HG02852 (cell line): ENCODE measurements around the gene GYS1.

Source experiments
- ATAC-seq: cut with Tn5 transposase; IDR thresholded peaks from one replicate; pipeline ENCODE4 v1.9.1; 2021; ENCODE audit warnings: mild to moderate bottlenecking, moderate library complexity; ENCODE audit not compliant: unreplicated experiment

The GYS1 gene

GRCh38 chr19:48965806-48966540 lies 27.1 kb downstream of the GYS1 start:
- peak; percentile 27 for ATAC-seq

DNA sequence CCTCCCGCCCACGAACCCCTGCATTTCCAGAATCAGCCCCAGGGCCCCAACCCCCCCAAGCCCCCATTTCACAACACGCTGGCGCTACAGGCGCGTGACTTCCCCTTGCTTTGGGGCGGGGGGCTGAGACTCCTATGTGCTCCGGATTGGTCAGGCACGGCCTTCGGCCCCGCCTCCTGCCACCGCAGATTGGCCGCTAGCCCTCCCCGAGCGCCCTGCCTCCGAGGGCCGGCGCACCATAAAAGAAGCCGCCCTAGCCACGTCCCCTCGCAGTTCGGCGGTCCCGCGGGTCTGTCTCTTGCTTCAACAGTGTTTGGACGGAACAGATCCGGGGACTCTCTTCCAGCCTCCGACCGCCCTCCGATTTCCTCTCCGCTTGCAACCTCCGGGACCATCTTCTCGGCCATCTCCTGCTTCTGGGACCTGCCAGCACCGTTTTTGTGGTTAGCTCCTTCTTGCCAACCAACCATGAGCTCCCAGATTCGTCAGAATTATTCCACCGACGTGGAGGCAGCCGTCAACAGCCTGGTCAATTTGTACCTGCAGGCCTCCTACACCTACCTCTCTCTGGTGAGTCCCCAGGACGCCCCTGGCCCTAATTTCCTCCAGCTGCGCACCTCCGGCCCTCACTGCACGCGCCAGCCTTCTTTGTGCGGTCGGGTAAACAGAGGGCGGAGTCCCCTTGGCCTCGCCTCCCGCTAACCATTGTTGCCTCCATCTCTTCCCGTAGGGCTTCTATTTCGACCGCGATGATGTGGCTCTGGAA lies 27.9 kb downstream of the GYS1 start, which contains the start of gene FTL:
Gene FTL (plus strand): TSS at position 270 of the 766 bp plus-strand sequence. CDS start 199 bp downstream, at position 469.
- ATAC-seq = peak; percentile 54

DNA sequence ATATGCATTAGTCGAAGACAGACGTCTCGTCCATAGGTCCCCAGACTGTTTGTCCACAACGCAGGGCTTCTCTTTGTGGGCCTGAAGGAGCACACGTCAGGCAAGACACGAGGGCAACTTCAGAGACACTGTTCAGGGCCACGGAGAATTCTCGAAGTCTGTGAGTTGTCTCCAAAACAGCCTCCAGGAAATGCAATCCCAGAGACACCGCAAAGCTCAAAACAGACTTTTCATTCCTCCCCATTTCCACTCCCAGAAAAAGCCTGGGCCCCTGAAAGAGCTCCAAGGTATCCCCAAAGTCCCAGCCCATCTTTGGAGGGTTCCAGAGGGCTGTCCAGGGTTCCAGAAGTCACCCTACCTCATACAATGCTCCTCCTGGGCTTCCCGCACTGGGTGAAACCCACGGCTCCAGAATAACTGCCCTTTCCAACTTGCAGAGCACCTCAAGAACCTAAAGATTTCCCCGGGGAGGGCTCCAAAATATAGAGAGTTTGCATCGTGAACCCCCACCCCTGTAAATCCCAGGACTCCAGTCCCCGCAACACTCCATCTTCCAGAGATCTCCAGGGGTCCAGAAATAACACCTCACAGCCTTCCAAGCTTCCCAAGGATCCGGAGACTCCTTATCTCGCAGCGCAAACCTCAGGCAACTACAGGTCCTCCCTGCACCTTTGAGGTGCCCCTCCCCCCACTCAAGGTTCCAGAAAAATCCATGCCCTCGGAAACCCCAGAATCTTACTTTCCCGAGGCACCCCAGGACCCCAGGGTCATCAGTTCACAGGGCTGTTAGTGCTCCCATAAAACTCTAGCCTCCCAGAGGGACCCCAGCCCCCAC lies 28.7 kb downstream of the GYS1 start:
- ATAC-seq = no peak

- ATAC-seq = no peak
These were observed 29.5 kb downstream of the GYS1 start for GRCh38 chr19:48963371-48964204.

GRCh38 chr19:48962849-48963165 lies 30.3 kb downstream of the GYS1 start:
- ATAC-seq = no peak

DNA sequence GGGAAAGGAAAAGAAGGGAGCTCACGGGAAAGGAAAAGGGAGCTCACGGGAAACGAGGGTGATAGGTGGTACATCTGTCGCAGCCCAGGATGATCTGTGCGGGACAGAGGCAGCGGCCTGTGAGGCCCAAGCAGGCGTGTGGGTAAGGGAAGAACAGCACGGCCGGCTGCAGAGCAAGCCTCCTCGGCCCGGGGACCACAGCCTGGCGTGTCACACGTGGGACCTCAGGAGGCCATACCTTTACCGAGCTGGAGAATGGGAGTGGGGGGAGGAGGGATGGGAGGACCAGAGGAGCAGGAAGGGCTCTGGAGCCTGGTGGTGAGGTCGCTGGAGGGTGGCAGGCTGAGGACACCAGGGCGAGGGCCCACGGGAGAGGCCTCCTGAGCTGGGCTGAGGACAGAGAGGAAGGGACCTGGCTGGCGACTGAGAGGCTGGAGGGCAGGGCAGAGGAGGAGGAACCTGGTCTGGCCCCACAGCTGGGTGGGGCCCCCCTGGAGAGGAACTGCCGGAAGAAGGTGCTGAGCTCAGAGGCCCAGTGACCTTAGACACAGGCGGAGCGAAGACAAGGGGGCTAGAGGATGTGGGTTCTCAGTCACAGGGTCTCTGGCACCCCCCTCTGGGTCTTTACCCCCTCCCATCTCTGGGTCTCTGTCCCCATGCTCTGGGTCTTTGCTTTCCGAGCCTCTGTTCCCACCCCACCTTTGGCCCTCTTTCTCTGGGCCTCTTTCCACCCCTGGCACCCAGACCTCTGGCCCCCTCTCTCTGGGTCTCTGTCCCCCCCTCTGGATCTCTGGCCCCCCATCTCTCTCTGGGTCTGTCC lies 30.9 kb downstream of the GYS1 start:
- ATAC-seq = peak; percentile 35

DNA sequence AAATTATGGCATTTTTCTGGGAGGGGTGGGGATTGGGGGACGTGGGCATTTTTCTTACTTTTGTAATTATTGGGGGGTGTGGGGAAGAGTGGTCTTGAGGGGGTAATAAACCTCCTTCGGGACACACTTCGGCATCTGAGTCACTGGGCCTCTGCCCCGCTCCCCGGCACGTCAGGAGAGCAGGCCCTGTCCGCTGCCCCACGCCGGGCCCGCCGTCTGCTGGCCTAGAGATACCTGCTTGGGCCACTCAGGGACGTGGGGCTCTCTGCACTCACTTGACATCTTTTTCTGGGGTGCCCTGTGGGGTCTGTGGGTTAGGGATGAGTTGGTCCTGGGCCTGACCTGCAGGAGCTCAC lies 31.5 kb downstream of the GYS1 start:
- ATAC-seq = no peak

DNA sequence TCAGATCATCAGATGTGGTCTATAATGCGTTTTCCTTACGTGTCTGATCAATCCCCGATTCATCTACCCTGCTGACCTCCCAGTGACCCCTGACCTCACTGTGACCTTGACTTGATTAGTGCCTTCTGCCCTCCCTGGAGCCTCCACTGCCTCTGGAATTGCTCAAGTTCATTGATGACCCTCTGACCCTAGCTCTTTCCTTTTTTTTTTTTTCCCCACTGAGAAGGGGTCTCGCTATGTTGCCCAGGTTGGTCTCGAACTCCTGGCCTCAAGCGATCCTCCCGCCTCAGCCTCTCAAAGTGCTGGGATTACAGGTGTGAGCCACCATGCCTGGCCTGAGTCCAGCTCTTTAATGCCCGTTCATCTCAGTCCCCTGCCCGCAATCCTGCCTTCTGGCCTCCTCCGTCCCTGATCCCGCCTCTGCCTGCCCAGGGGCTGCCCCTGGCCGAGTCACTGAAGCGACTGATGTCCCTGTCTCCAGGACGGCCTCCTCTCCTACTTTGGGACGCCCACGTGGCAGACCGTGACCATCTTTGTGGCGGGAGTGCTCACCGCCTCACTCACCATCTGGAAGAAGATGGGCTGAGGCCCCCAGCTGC lies 32.0 kb downstream of the GYS1 start:
- ATAC-seq = no peak

DNA sequence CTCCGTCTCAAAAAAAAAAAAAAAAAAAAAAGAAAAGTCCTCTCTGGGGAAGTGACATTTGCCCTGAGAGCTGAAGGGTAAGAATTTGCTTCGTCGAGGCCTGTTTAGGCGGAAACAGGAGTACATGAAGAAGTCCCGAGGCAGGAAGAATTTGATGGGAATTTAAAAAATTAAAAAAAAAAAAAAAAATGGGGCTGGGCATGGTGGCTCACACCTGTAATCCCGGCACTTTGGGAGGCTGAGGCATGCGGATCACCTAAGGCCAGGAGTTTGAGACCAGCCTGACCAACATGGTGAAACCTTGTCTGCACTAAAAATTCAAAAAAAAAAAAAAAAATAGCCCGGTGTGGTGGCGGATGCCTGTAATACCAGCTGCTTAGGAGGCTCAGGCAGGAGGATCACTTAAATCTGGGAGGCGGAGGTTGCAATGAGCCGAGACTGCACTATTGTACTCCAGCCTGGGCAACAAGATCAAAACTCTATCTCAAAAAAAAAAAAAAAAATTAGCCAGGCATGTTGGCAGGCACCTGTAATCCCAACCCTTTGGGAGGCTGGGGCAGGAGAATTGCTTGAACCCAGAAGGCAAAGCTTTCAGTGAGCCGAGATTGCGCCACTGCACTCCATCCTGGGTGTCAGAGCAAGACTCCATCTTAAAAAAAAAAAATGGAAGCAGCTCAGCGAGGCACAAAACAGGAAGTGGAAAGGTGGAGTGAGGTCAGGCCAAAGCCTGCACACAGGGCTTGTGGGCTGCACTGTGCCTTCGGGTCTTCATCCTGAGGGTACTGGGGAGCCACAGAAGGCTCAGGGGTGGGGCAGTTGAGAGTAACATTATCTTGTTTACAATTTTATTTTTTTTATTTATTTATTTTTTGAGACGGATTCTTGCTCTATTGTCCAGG lies 33.5 kb downstream of the GYS1 start:
- ATAC-seq = no peak

DNA sequence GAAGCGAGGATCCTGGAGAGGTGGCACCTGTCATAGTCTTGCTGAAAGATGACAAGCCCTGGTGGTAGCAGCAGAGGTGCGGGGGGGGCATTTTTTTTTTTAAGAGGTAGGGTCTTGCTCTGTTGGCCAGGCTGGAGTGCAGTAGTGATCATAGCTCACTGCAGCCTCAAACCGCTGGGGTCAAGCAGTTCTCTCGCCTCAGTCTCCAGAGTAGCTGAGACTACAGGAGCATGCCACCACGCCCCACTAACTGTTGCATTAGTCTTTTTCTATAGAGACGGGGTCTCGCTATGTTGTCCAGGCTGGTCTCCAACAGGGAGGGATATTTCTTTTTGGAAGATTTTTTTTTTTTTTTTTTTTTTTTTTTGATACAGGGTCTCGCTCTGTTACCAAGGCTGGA lies 35.1 kb downstream of the GYS1 start:
- no peak for ATAC-seq

DNA sequence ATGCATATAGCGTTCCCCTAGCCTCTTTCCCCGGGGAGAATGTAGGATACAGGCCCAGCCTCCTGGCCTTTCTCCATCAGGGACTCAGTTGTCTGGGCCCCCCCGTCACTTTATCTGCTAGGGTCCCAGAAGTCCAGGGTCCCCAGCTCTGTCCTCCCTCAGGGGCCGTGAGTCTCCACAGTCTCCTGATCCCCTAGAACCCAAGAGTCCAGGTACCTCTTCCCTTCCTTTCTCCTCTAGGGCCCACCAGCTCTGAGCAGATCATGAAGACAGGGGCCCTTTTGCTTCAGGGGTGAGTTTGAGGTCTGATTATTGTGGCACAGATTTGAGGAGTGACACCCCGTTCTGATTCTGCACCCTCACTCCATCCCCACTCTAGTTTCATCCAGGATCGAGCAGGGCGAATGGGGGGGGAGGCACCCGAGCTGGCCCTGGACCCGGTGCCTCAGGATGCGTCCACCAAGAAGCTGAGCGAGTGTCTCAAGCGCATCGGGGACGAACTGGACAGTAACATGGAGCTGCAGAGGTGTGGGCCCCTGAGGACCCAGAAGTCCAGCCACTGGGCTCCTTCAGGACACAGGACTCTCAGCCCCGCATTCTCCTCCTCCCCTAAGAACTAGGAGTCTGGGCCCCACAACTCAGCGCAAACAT lies 37.7 kb downstream of the GYS1 start:
- no peak for ATAC-seq

DNA sequence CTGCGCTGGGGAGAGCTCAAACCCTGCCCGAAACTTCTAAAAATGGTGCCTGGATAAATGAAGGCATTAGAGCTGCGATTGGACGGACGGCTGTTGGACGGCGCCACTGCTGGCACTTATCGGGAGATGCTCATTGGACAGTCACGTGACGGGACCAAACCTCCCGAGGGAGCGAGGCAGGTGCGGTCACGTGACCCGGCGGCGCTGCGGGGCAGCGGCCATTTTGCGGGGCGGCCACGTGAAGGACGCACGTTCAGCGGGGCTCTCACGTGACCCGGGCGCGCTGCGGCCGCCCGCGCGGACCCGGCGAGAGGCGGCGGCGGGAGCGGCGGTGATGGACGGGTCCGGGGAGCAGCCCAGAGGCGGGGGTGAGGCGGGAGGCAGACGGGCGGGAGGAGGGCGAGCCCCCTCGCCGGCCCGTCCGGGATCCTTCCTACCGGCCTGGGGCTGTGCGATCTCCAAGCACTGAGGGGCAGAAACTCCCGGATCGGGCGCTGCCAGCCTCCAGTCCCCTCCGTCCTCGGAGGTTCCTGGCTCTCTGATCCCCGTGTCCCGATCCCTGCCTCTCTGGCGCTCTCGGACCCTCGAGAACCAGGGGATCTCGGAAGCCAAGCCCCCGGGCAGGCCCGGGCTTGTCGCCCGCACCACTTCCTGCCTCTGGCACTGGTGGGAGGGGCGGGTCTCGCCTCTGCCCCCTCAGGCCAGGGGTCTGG lies 38.4 kb downstream of the GYS1 start, which contains the start of gene BAX:
Gene BAX (plus strand): TSS at position 281 of the 713 bp plus-strand sequence. CDS start 54 bp downstream, at position 335.
- ATAC-seq = peak; percentile 65

DNA sequence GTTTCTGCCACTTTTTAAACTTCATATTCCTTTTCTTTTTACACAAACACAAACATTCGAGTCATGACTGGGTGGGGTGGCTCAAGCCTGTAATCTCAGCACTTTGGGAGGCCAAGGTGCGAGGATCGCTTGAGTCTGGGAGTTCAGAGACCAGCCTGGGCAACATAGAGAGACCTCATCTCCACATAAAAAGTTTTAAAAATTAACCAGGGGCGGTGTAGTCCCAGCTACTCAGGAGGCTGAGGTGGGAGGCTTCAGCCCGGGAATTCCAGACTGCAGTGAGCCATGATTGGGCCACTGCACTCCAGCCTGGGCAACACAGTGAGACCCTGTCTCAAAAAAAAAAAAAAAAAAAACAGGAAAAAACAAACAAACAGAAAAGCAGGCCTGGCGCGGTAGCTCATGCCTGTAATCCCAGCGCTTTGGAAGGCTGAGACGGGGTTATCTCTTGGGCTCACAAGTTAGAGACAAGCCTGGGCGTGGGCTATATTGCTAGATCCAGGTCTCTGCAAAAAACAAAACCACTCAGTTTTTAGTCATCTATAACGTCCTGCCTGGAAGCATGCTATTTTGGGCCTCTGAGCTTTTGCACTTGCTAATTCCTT lies 39.0 kb downstream of the GYS1 start:
- no peak for ATAC-seq

- ATAC-seq = no peak
These were observed 40.0 kb downstream of the GYS1 start for GRCh38 chr19:48953141-48953540.

- ATAC-seq = no peak
These were observed 42.1 kb downstream of the GYS1 start for GRCh38 chr19:48950830-48951519.

DNA sequence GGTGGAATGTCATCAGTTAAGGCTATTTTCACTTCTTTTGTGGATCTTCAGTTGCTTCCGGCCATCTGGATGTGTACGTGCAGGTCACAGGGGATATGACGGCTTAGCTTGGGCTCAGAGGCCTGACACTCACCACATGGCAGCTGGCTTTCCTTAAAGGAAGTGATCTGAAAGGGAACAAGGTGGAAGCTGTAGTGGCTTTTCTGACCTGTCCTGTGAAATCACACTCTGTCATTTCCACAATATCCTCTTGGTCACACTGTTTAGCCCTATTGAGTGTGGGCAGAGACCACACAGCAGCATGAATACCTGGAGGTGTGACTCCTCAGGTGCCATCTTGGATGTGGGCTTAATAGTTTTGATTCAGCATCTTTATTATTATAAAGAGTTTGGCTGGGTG lies 43.0 kb downstream of the GYS1 start:
- ATAC-seq = no peak
